ENCODE results near the gene HIVEP3. TPM values are rescaled to one million over a fixed set of nuclear protein-coding genes. Genes with fewer than 3 reads are reported as not detected.

HIVEP3 gene
- total RNA-seq, 1 experiment from 2014 or later = 11.0 TPM

- Histone ChIP-seq H3K4me3 (no peak overlapping the region), H3K36me3 (ENCODE audit: low read depth) (no peaks in the 10 kb centered on the region), H3K9me3 (ENCODE audit: insufficient read depth, low read depth) (no peaks in the 10 kb centered on the region), H3K79me2 (ENCODE audit: low read depth) (no peaks in the 10 kb centered on the region), H3K4me2 (no peak overlapping the region), H2AFZ (no peak overlapping the region), H3K9me2 (ENCODE audit: insufficient read depth) (no peaks in the 10 kb centered on the region), H3K27me3 (ENCODE audit: insufficient read depth, low read depth) (no peaks in the 10 kb centered on the region), H3K4me1 (replicated peaks; ENCODE audit: insufficient read depth) (no peaks in the 10 kb centered on the region), H3F3A (ENCODE audit: insufficient read depth, low read depth) (peaks cover 7% of the 10 kb centered on the region; the same call in 1 of the 2 replicates), H3K27ac (no peak overlapping the region), H4K20me1 (ENCODE audit: insufficient read depth) (no peaks in the 10 kb centered on the region)
- ChIA-PET POLR2A (ENCODE audit: unreplicated experiment) (no interaction called here), CTCF (no interaction called here)
- no TSS peak for BruUV-seq (replicated peaks)
- intact Hi-C loops (cut with micrococcal nuclease; ENCODE audit: unreplicated experiment) = no loop called here
- TF ChIP-seq EZH2 (IDR thresholded peaks at IDR 0.05; ENCODE audit: low read depth) (no peak), CTCF (conservative IDR thresholded peaks at IDR 0.05) (no peak)
- DNase-seq = no peak
These were observed 389.8 kb downstream of the HIVEP3 start for GRCh38 chr1:41528726-41529605.

GRCh38 chr1:41528106-41528505 is 390.6 kb downstream of the HIVEP3 start:
- Histone ChIP-seq H4K20me1 (ENCODE audit: insufficient read depth) (no peaks in the 10 kb centered on the region), H3K4me1 (replicated peaks; ENCODE audit: insufficient read depth) (no peaks in the 10 kb centered on the region), H3K79me2 (ENCODE audit: low read depth) (no peaks in the 10 kb centered on the region), H3K9me3 (ENCODE audit: insufficient read depth, low read depth) (no peaks in the 10 kb centered on the region), H3K36me3 (ENCODE audit: low read depth) (no peaks in the 10 kb centered on the region), H3K4me2 (no peak overlapping the region), H3K9me2 (ENCODE audit: insufficient read depth) (no peaks in the 10 kb centered on the region), H3K27ac (no peak overlapping the region), H3K4me3 (no peak overlapping the region), H3K27me3 (ENCODE audit: insufficient read depth, low read depth) (no peaks in the 10 kb centered on the region), H2AFZ (no peak overlapping the region), H3F3A (ENCODE audit: insufficient read depth, low read depth) (peaks cover 7% of the 10 kb centered on the region; the same call in 1 of the 2 replicates)
- intact Hi-C loops (cut with micrococcal nuclease; ENCODE audit: unreplicated experiment) = no loop called here
- BruUV-seq (replicated peaks) = no TSS peak
- ChIA-PET POLR2A (ENCODE audit: unreplicated experiment) (no interaction called here), CTCF (no interaction called here)
- no peak for DNase-seq
- no peak for TF ChIP-seq CTCF (conservative IDR thresholded peaks at IDR 0.05)
- no peak for TF ChIP-seq EZH2 (IDR thresholded peaks at IDR 0.05; ENCODE audit: low read depth)

- no peak overlapping the region for H2AFZ ChIP-seq
- H3K27me3 ChIP-seq (ENCODE audit: insufficient read depth, low read depth) = no peaks in the 10 kb centered on the region
- H4K20me1 ChIP-seq (ENCODE audit: insufficient read depth) = no peaks in the 10 kb centered on the region
- no peaks in the 10 kb centered on the region for H3K9me2 ChIP-seq (ENCODE audit: insufficient read depth)
- no TSS peak for BruUV-seq (replicated peaks)
- H3K27ac ChIP-seq = no peak overlapping the region
- H3K36me3 ChIP-seq (ENCODE audit: low read depth) = no peaks in the 10 kb centered on the region
- no peaks in the 10 kb centered on the region for H3K79me2 ChIP-seq (ENCODE audit: low read depth)
- no peak for TF ChIP-seq EZH2 (IDR thresholded peaks at IDR 0.05; ENCODE audit: low read depth)
- TF ChIP-seq CTCF (conservative IDR thresholded peaks at IDR 0.05) = no peak
- H3K4me2 ChIP-seq = no peak overlapping the region
- DNase-seq = no peak
- H3K4me1 ChIP-seq (replicated peaks; ENCODE audit: insufficient read depth) = no peaks in the 10 kb centered on the region
- ChIA-PET POLR2A (ENCODE audit: unreplicated experiment) (no interaction called here), CTCF (no interaction called here)
- intact Hi-C loops (cut with micrococcal nuclease; ENCODE audit: unreplicated experiment) = no loop called here
- no peak overlapping the region for H3K4me3 ChIP-seq
- H3K9me3 ChIP-seq (ENCODE audit: insufficient read depth, low read depth) = no peaks in the 10 kb centered on the region
- peaks cover 7% of the 10 kb centered on the region; the same call in 1 of the 2 replicates for H3F3A ChIP-seq (ENCODE audit: insufficient read depth, low read depth)
These were observed 391.7 kb downstream of the HIVEP3 start for GRCh38 chr1:41526956-41527561.
